ENCODE measurements around the gene CCNYL1.
"Not testable (repeated sequence)": the region's sequence is repeated elsewhere in the genome, so short reads cannot be mapped to it uniquely, and the experiment has no call there.

The CCNYL1 gene

GRCh38 chr2:207720517-207721187, 9.2 kb downstream of the CCNYL1 start:
- peaks cover 13% of the 10 kb centered on the region for H3K4me1 ChIP-seq
- no peak overlapping the region for H3K4me3 ChIP-seq (ENCODE audit: low read depth, low read length)
- no peaks in the 10 kb centered on the region for H3K27me3 ChIP-seq (ENCODE audit: control insufficient read depth, insufficient read depth, low read length)
- no peak overlapping the region for H3K9ac ChIP-seq
- peaks cover 17% of the 10 kb centered on the region for H3K79me2 ChIP-seq
- peak overlapping the region; percentile 10 for H2AFZ ChIP-seq
- no peak for TF ChIP-seq CTCF (IDR thresholded peaks at IDR 0.05)
- no peaks in the 10 kb centered on the region for H3K9me3 ChIP-seq (ENCODE audit: control insufficient read depth, low read length)
- H3K4me2 ChIP-seq (ENCODE audit: low read length), result no peak overlapping the region
- no peaks in the 10 kb centered on the region for H3K36me3 ChIP-seq (ENCODE audit: control insufficient read depth, insufficient read depth, low read length)
- H3K27ac ChIP-seq, result no peak overlapping the region

GRCh38 chr2:207722773-207723424, 11.5 kb downstream of the CCNYL1 start:
- H3K4me2 ChIP-seq (ENCODE audit: low read length), result no peak overlapping the region
- H3K36me3 ChIP-seq (ENCODE audit: control insufficient read depth, insufficient read depth, low read length), result no peaks in the 10 kb centered on the region
- peaks cover 13% of the 10 kb centered on the region for H3K4me1 ChIP-seq
- no peak overlapping the region for H2AFZ ChIP-seq
- TF ChIP-seq CTCF (IDR thresholded peaks at IDR 0.05), result no peak
- H3K4me3 ChIP-seq (ENCODE audit: low read depth, low read length), result no peak overlapping the region
- no peak overlapping the region for H3K9ac ChIP-seq
- H3K27me3 ChIP-seq (ENCODE audit: control insufficient read depth, insufficient read depth, low read length), result no peaks in the 10 kb centered on the region
- H3K27ac ChIP-seq, result no peak overlapping the region
- H3K79me2 ChIP-seq, result peaks cover 4% of the 10 kb centered on the region
- no peaks in the 10 kb centered on the region for H3K9me3 ChIP-seq (ENCODE audit: control insufficient read depth, low read length)

- H3K27ac ChIP-seq; H3K9me3 ChIP-seq (ENCODE audit: control insufficient read depth, low read length); H3K79me2 ChIP-seq; H3K36me3 ChIP-seq (ENCODE audit: control insufficient read depth, insufficient read depth, low read length); H2AFZ ChIP-seq; H3K4me2 ChIP-seq (ENCODE audit: low read length); H3K9ac ChIP-seq; H3K4me3 ChIP-seq (ENCODE audit: low read depth, low read length); H3K27me3 ChIP-seq (ENCODE audit: control insufficient read depth, insufficient read depth, low read length): not testable (repeated sequence)
- peaks cover 13% of the 10 kb centered on the region for H3K4me1 ChIP-seq
Observed at GRCh38 chr2:207723425-207723787, 12.0 kb downstream of the CCNYL1 start.

GRCh38 chr2:207724113-207724512, 12.7 kb downstream of the CCNYL1 start:
- no peaks in the 10 kb centered on the region for H3K27me3 ChIP-seq (ENCODE audit: control insufficient read depth, insufficient read depth, low read length)
- peaks cover 13% of the 10 kb centered on the region for H3K4me1 ChIP-seq
- no peak for TF ChIP-seq CTCF (IDR thresholded peaks at IDR 0.05)
- no peaks in the 10 kb centered on the region for H3K9me3 ChIP-seq (ENCODE audit: control insufficient read depth, low read length)
- H3K4me3 ChIP-seq (ENCODE audit: low read depth, low read length), result no peak overlapping the region
- H3K9ac ChIP-seq, result no peak overlapping the region
- no peak overlapping the region for H3K4me2 ChIP-seq (ENCODE audit: low read length)
- no peak overlapping the region for H3K27ac ChIP-seq
- no peaks in the 10 kb centered on the region for H3K36me3 ChIP-seq (ENCODE audit: control insufficient read depth, insufficient read depth, low read length)
- no peaks in the 10 kb centered on the region for H3K79me2 ChIP-seq
- H2AFZ ChIP-seq, result no peak overlapping the region

GRCh38 chr2:207725873-207726578, 14.6 kb downstream of the CCNYL1 start:
- Histone ChIP-seq H3K9ac (no peak overlapping the region), H3K4me3 (ENCODE audit: low read depth, low read length) (no peak overlapping the region), H3K36me3 (ENCODE audit: control insufficient read depth, insufficient read depth, low read length) (no peaks in the 10 kb centered on the region), H3K9me3 (ENCODE audit: control insufficient read depth, low read length) (no peaks in the 10 kb centered on the region), H3K27me3 (ENCODE audit: control insufficient read depth, insufficient read depth, low read length) (no peaks in the 10 kb centered on the region), H3K79me2 (no peaks in the 10 kb centered on the region), H3K4me1 (peaks cover 7% of the 10 kb centered on the region), H3K4me2 (ENCODE audit: low read length) (no peak overlapping the region), H3K27ac (no peak overlapping the region), H2AFZ (no peak overlapping the region)
- TF ChIP-seq CTCF (IDR thresholded peaks at IDR 0.05), result no peak
